ENCODE measurements around the gene SCTR.

Gene SCTR

GRCh38 chr2:119478188-119478977, 45.9 kb downstream of the SCTR start:
- H3K27ac ChIP-seq (ENCODE audit: low read depth, low read length), result no peak overlapping the region
- H3K4me2 ChIP-seq (ENCODE audit: low read length), result no peak overlapping the region
- no peaks in the 10 kb centered on the region for H3K79me1 ChIP-seq (ENCODE audit: low read length)
- H3K4me3 ChIP-seq (ENCODE audit: low read length), result no peak overlapping the region
- H3K9ac ChIP-seq (ENCODE audit: low read length), result no peak overlapping the region
- H4K5ac ChIP-seq (ENCODE audit: low read length), result no peak overlapping the region
- peaks cover 10% of the 10 kb centered on the region for H3K4me1 ChIP-seq (ENCODE audit: control insufficient read depth, low read depth, low read length)
- H3K23ac ChIP-seq (ENCODE audit: low read length), result no peak overlapping the region
- no peak overlapping the region for H4K8ac ChIP-seq (ENCODE audit: low read depth, low read length)
- no peaks in the 10 kb centered on the region for H3K27me3 ChIP-seq (ENCODE audit: insufficient read depth, low read length, poor library complexity)
- no peak overlapping the region for H3K18ac ChIP-seq (ENCODE audit: low read length)
- no peaks in the 10 kb centered on the region for H3K36me3 ChIP-seq (ENCODE audit: control insufficient read depth, insufficient read depth, low read length)
- no peak for DNase-seq
- no peaks in the 10 kb centered on the region for H3K79me2 ChIP-seq (ENCODE audit: control insufficient read depth, insufficient read depth, low read length)
- H2BK5ac ChIP-seq (ENCODE audit: low read length), result no peak overlapping the region
- no peak overlapping the region for H2BK120ac ChIP-seq (ENCODE audit: low read depth, low read length)
- no CpG with 5 or more reads among the region's 12 CpGs for WGBS (ENCODE audit: extremely low coverage, insufficient coverage, low lambda C conversion rate)
- H3K56ac ChIP-seq (ENCODE audit: low read length), result no peak overlapping the region
- H3K4ac ChIP-seq (ENCODE audit: low read depth, low read length), result no peak overlapping the region
- H2AK5ac ChIP-seq (ENCODE audit: low read length), result no peak overlapping the region
- H2BK15ac ChIP-seq (replicated peaks; ENCODE audit: low read depth), result no peak overlapping the region

- Histone ChIP-seq H3K27me3 (ENCODE audit: insufficient read depth, low read length, poor library complexity) (no peaks in the 10 kb centered on the region), H3K4me3 (ENCODE audit: low read length) (no peak overlapping the region), H4K8ac (ENCODE audit: low read depth, low read length) (no peak overlapping the region), H3K79me2 (ENCODE audit: control insufficient read depth, insufficient read depth, low read length) (no peaks in the 10 kb centered on the region), H3K56ac (ENCODE audit: low read length) (no peak overlapping the region), H3K4ac (ENCODE audit: low read depth, low read length) (no peak overlapping the region), H2AK5ac (ENCODE audit: low read length) (no peak overlapping the region), H3K4me1 (ENCODE audit: control insufficient read depth, low read depth, low read length) (peaks cover 10% of the 10 kb centered on the region), H3K36me3 (ENCODE audit: control insufficient read depth, insufficient read depth, low read length) (no peaks in the 10 kb centered on the region), H3K79me1 (ENCODE audit: low read length) (no peaks in the 10 kb centered on the region), H2BK5ac (ENCODE audit: low read length) (no peak overlapping the region), H4K5ac (ENCODE audit: low read length) (no peak overlapping the region), H3K23ac (ENCODE audit: low read length) (no peak overlapping the region), H3K27ac (ENCODE audit: low read depth, low read length) (no peak overlapping the region), H3K4me2 (ENCODE audit: low read length) (no peak overlapping the region), H2BK15ac (replicated peaks; ENCODE audit: low read depth) (no peak overlapping the region), H3K9ac (ENCODE audit: low read length) (no peak overlapping the region), H3K18ac (ENCODE audit: low read length) (no peak overlapping the region), H2BK120ac (ENCODE audit: low read depth, low read length) (no peak overlapping the region)
- DNase-seq, result no peak
- no CpG with 5 or more reads among the region's 9 CpGs for WGBS (ENCODE audit: extremely low coverage, insufficient coverage, low lambda C conversion rate)
These were observed 47.2 kb downstream of the SCTR start for GRCh38 chr2:119477113-119477505.

- Histone ChIP-seq H2AK5ac (ENCODE audit: low read length) (no peak overlapping the region), H3K56ac (ENCODE audit: low read length) (peak overlapping the region; percentile 62), H3K79me2 (ENCODE audit: control insufficient read depth, insufficient read depth, low read length) (no peaks in the 10 kb centered on the region), H3K9ac (ENCODE audit: low read length) (no peak overlapping the region), H4K8ac (ENCODE audit: low read depth, low read length) (no peak overlapping the region), H3K4ac (ENCODE audit: low read depth, low read length) (no peak overlapping the region), H3K4me1 (ENCODE audit: control insufficient read depth, low read depth, low read length) (peaks cover 10% of the 10 kb centered on the region), H3K36me3 (ENCODE audit: control insufficient read depth, insufficient read depth, low read length) (no peaks in the 10 kb centered on the region), H3K27me3 (ENCODE audit: insufficient read depth, low read length, poor library complexity) (no peaks in the 10 kb centered on the region), H3K79me1 (ENCODE audit: low read length) (no peaks in the 10 kb centered on the region), H4K5ac (ENCODE audit: low read length) (no peak overlapping the region), H2BK120ac (ENCODE audit: low read depth, low read length) (no peak overlapping the region), H3K18ac (ENCODE audit: low read length) (no peak overlapping the region), H3K4me3 (ENCODE audit: low read length) (no peak overlapping the region), H2BK5ac (ENCODE audit: low read length) (no peak overlapping the region), H3K4me2 (ENCODE audit: low read length) (no peak overlapping the region), H3K27ac (ENCODE audit: low read depth, low read length) (no peak overlapping the region), H2BK15ac (replicated peaks; ENCODE audit: low read depth) (no peak overlapping the region), H3K23ac (ENCODE audit: low read length) (no peak overlapping the region)
- peak; percentile 93 for DNase-seq
- no CpG with 5 or more reads among the region's 20 CpGs for WGBS (ENCODE audit: extremely low coverage, insufficient coverage, low lambda C conversion rate)
These were observed 47.8 kb downstream of the SCTR start for GRCh38 chr2:119476301-119477112.

GRCh38 chr2:119475857-119476244, 48.4 kb downstream of the SCTR start:
- Histone ChIP-seq H4K5ac (ENCODE audit: low read length) (no peak overlapping the region), H3K4me2 (ENCODE audit: low read length) (no peak overlapping the region), H3K56ac (ENCODE audit: low read length) (peak overlapping the region; percentile 62), H3K4ac (ENCODE audit: low read depth, low read length) (no peak overlapping the region), H3K18ac (ENCODE audit: low read length) (no peak overlapping the region), H2AK5ac (ENCODE audit: low read length) (no peak overlapping the region), H2BK15ac (replicated peaks; ENCODE audit: low read depth) (no peak overlapping the region), H3K36me3 (ENCODE audit: control insufficient read depth, insufficient read depth, low read length) (no peaks in the 10 kb centered on the region), H3K27ac (ENCODE audit: low read depth, low read length) (no peak overlapping the region), H3K4me1 (ENCODE audit: control insufficient read depth, low read depth, low read length) (peaks cover 8% of the 10 kb centered on the region), H3K27me3 (ENCODE audit: insufficient read depth, low read length, poor library complexity) (no peaks in the 10 kb centered on the region), H4K8ac (ENCODE audit: low read depth, low read length) (no peak overlapping the region), H3K79me2 (ENCODE audit: control insufficient read depth, insufficient read depth, low read length) (no peaks in the 10 kb centered on the region), H3K79me1 (ENCODE audit: low read length) (no peaks in the 10 kb centered on the region), H2BK5ac (ENCODE audit: low read length) (no peak overlapping the region), H3K4me3 (ENCODE audit: low read length) (no peak overlapping the region), H3K23ac (ENCODE audit: low read length) (no peak overlapping the region), H3K9ac (ENCODE audit: low read length) (peak overlapping the region; percentile 8), H2BK120ac (ENCODE audit: low read depth, low read length) (no peak overlapping the region)
- no CpG with 5 or more reads among the region's 6 CpGs for WGBS (ENCODE audit: extremely low coverage, insufficient coverage, low lambda C conversion rate)
- DNase-seq, result no peak

DNA sequence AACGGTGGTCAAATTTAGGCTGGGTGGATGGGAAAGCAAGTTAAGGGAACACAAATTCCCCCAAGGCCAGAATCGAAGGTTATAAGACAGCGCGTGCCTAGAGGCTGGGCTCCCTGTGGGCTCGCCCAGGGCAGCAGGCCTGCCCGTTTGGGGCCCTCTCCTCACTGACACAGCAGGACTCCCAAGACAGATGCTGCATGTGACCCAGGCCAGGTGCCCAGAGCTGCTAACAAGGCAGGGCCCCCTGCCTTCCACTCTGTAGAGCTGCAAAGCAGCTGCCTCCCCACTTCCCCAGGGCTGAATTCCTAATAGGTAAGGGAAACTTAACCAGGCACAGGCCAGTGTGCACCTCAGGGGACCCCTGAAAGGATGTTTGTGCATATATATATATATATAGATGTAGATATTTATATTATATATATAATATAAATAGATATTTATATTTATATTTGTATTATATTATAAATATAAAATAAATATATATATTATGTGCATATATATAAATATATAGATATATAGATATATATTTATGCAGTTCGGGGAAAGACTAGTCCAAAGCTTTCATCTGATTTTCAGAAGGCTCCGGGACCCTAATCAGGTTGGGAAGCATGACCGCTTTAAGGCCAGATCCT, 48.9 kb downstream of the SCTR start:
- Histone ChIP-seq H3K4me3 (ENCODE audit: low read length) (no peak overlapping the region), H3K4me2 (ENCODE audit: low read length) (no peak overlapping the region), H2BK15ac (replicated peaks; ENCODE audit: low read depth) (no peak overlapping the region), H3K36me3 (ENCODE audit: control insufficient read depth, insufficient read depth, low read length) (no peaks in the 10 kb centered on the region), H3K18ac (ENCODE audit: low read length) (no peak overlapping the region), H3K4me1 (ENCODE audit: control insufficient read depth, low read depth, low read length) (peaks cover 8% of the 10 kb centered on the region), H3K79me2 (ENCODE audit: control insufficient read depth, insufficient read depth, low read length) (no peaks in the 10 kb centered on the region), H3K27me3 (ENCODE audit: insufficient read depth, low read length, poor library complexity) (no peaks in the 10 kb centered on the region), H3K23ac (ENCODE audit: low read length) (no peak overlapping the region), H3K79me1 (ENCODE audit: low read length) (no peaks in the 10 kb centered on the region), H2AK5ac (ENCODE audit: low read length) (no peak overlapping the region), H4K8ac (ENCODE audit: low read depth, low read length) (no peak overlapping the region), H3K4ac (ENCODE audit: low read depth, low read length) (no peak overlapping the region), H3K56ac (ENCODE audit: low read length) (peak overlapping the region; percentile 1), H3K27ac (ENCODE audit: low read depth, low read length) (no peak overlapping the region), H4K5ac (ENCODE audit: low read length) (no peak overlapping the region), H2BK5ac (ENCODE audit: low read length) (no peak overlapping the region), H2BK120ac (ENCODE audit: low read depth, low read length) (no peak overlapping the region), H3K9ac (ENCODE audit: low read length) (peak overlapping the region; percentile 9)
- peak; percentile 77 for DNase-seq
- WGBS (ENCODE audit: extremely low coverage, insufficient coverage, low lambda C conversion rate), result no CpG with 5 or more reads among the region's 9 CpGs

Data from mesendoderm (in vitro differentiated cells).